NT2/D1 (cell line): ENCODE measurements around the gene DNAL4.

Source experiments
- DNase-seq: peaks from one replicate; pipeline ENCODE4 v3.0.0-alpha.2; 2011; ENCODE audit warnings: low read depth, low spot score
- H3K27me3 ChIP-seq: 2 replicates; pipeline ENCODE4 v1.6.0; 2011; ENCODE audit warnings: mild to moderate bottlenecking; ENCODE audit not compliant: insufficient read length, insufficient read depth
- H3K36me3 ChIP-seq: 2 replicates; pipeline ENCODE4 v1.6.1; 2011; ENCODE audit warnings: mild to moderate bottlenecking, low read length, mixed read lengths; ENCODE audit not compliant: insufficient read depth, insufficient read length
- H3K4me1 ChIP-seq: 2 replicates; pipeline ENCODE4 v1.5.1; 2011; ENCODE audit not compliant: insufficient read depth, insufficient read length
- H3K4me3 ChIP-seq: 2 replicates; pipeline ENCODE4 v1.5.1; 2011; ENCODE audit warnings: low read depth; ENCODE audit not compliant: insufficient read length
- H3K9ac ChIP-seq: 2 replicates; pipeline ENCODE4 v1.6.0; 2011; ENCODE audit warnings: low read depth; ENCODE audit not compliant: insufficient read length
- H3K9me3 ChIP-seq: 2 replicates; pipeline ENCODE4 v1.5.1; 2011; ENCODE audit warnings: mild to moderate bottlenecking, low read length; ENCODE audit not compliant: insufficient read depth
- SUZ12 ChIP-seq: IDR thresholded peaks from 2 replicates; pipeline ENCODE4 v1.6.1; 2011; ENCODE audit not compliant: insufficient read length, insufficient read depth; ENCODE audit errors: extremely low read depth
- YY1 ChIP-seq: IDR thresholded peaks from 2 replicates; pipeline ENCODE4 v1.6.1; 2011; ENCODE audit not compliant: insufficient read length, insufficient read depth
- ZNF274 ChIP-seq: IDR thresholded peaks from 2 replicates; pipeline ENCODE4 v1.6.1; 2011; ENCODE audit warnings: mild to moderate bottlenecking, low read depth, low read length

Gene DNAL4

GRCh38 chr22:38736257-38736570, 57.7 kb downstream of the DNAL4 start:
- H3K9ac ChIP-seq: no peak overlapping the region
- no peaks in the 10 kb centered on the region for H3K27me3 ChIP-seq
- DNase-seq: no peak
- TF ChIP-seq YY1: no peak
- TF ChIP-seq SUZ12: no peak
- no peak for TF ChIP-seq ZNF274
- peaks cover 3% of the 10 kb centered on the region for H3K4me1 ChIP-seq
- H3K4me3 ChIP-seq: no peak overlapping the region
- H3K36me3 ChIP-seq: peaks cover 82% of the 10 kb centered on the region
- H3K9me3 ChIP-seq: no peaks in the 10 kb centered on the region

GRCh38 chr22:38735465-38736256, 58.3 kb downstream of the DNAL4 start:
- H3K36me3 ChIP-seq: peaks cover 83% of the 10 kb centered on the region
- no peak for TF ChIP-seq ZNF274
- no peak for TF ChIP-seq SUZ12
- TF ChIP-seq YY1: no peak
- H3K4me1 ChIP-seq: peaks cover 3% of the 10 kb centered on the region

GRCh38 chr22:38735126-38735464, 58.8 kb downstream of the DNAL4 start:
- peaks cover 86% of the 10 kb centered on the region for H3K36me3 ChIP-seq
- TF ChIP-seq YY1 (no peak), ZNF274 (no peak), SUZ12 (no peak)

More at GRCh38 chr22:38735465-38736256, 58.3 kb downstream of the DNAL4 start:
- DNase-seq: no peak
- Histone ChIP-seq H3K4me3 (no peak overlapping the region), H3K27me3 (no peaks in the 10 kb centered on the region), H3K9ac (no peak overlapping the region), H3K9me3 (no peaks in the 10 kb centered on the region)

GRCh38 chr22:38734421-38735100, 59.4 kb downstream of the DNAL4 start:
- Histone ChIP-seq H3K9ac (no peak overlapping the region), H3K4me1 (peaks cover 3% of the 10 kb centered on the region), H3K4me3 (no peak overlapping the region), H3K27me3 (no peaks in the 10 kb centered on the region), H3K36me3 (peaks cover 87% of the 10 kb centered on the region), H3K9me3 (no peaks in the 10 kb centered on the region)
- no peak for TF ChIP-seq YY1
- no peak for TF ChIP-seq ZNF274
- TF ChIP-seq SUZ12: no peak
- DNase-seq: no peak

More at GRCh38 chr22:38735126-38735464, 58.8 kb downstream of the DNAL4 start:
- no peak for DNase-seq
- Histone ChIP-seq H3K9me3 (no peaks in the 10 kb centered on the region), H3K4me3 (no peak overlapping the region), H3K4me1 (peaks cover 3% of the 10 kb centered on the region), H3K27me3 (no peaks in the 10 kb centered on the region), H3K9ac (no peak overlapping the region)

- no peaks in the 10 kb centered on the region for H3K9me3 ChIP-seq
- H3K4me3 ChIP-seq: no peak overlapping the region
- DNase-seq: no peak
- peaks cover 87% of the 10 kb centered on the region for H3K36me3 ChIP-seq
- H3K4me1 ChIP-seq: peaks cover 3% of the 10 kb centered on the region
- TF ChIP-seq SUZ12 (no peak), YY1 (no peak), ZNF274 (no peak)
- H3K27me3 ChIP-seq: no peaks in the 10 kb centered on the region
- no peak overlapping the region for H3K9ac ChIP-seq
These were observed 60.1 kb downstream of the DNAL4 start for GRCh38 chr22:38733724-38734381.

GRCh38 chr22:38733329-38733723, 60.6 kb downstream of the DNAL4 start:
- no peaks in the 10 kb centered on the region for H3K9me3 ChIP-seq
- no peak overlapping the region for H3K9ac ChIP-seq
- H3K4me3 ChIP-seq: no peak overlapping the region
- TF ChIP-seq ZNF274 (no peak), YY1 (no peak), SUZ12 (no peak)
- DNase-seq: no peak
- peaks cover 87% of the 10 kb centered on the region for H3K36me3 ChIP-seq
- H3K4me1 ChIP-seq: peaks cover 3% of the 10 kb centered on the region
- H3K27me3 ChIP-seq: no peaks in the 10 kb centered on the region

GRCh38 chr22:38732251-38732815, 61.6 kb downstream of the DNAL4 start:
- H3K27me3 ChIP-seq: no peaks in the 10 kb centered on the region
- H3K36me3 ChIP-seq: peaks cover 88% of the 10 kb centered on the region
- peaks cover 3% of the 10 kb centered on the region for H3K4me1 ChIP-seq
- H3K9me3 ChIP-seq: no peaks in the 10 kb centered on the region
- H3K9ac ChIP-seq: no peak overlapping the region
- DNase-seq: no peak
- H3K4me3 ChIP-seq: no peak overlapping the region
- no peak for TF ChIP-seq ZNF274
- no peak for TF ChIP-seq YY1
